IMR-90 (cell line): Measurements from ENCODE around the gene PPP1R13B. TPM values are rescaled to one million over a fixed set of nuclear protein-coding genes. Genes with fewer than 3 reads are reported as not detected.

Source experiments
- ATAC-seq: fragments of 200-7000 bp; cut with Tn5 transposase; 2 replicates; pipeline ENCODE4 v1.9.1; 2020; ENCODE audit warnings: low read depth, mild to moderate bottlenecking, moderate library complexity
- BruUV-seq: library from RNA; stranded (reverse); fragments of 400-500 nt; replicated peaks from 2 replicates; lab custom pipeline; 2021; lab: Mats Ljungman, UMichigan
- CTCF ChIA-PET: fragments of 300-600 bp; formaldehyde crosslinking; extraction: SDS; loops from one replicate; lab custom pipeline; 2021; ENCODE audit warnings: antibody characterized with exemption; lab: Yijun Ruan, JAX
- POLR2A ChIA-PET: fragments of 300-600 bp; sonication (Branson Sonifier 250); formaldehyde crosslinking; loops from one replicate; lab custom pipeline; 2022; ENCODE audit warnings: antibody characterized with exemption; ENCODE audit not compliant: unreplicated experiment; lab: Charles Lee
- DNase-seq: peaks from one replicate; pipeline ENCODE4 v3.0.0; 2013
- H2AFZ ChIP-seq: replicated peaks from 2 replicates; pipeline ENCODE3; 2013; ENCODE audit warnings: low read length, mild to moderate bottlenecking; ENCODE audit not compliant: poor library complexity
- H2AK5ac ChIP-seq: 2 replicates; pipeline ENCODE4 v1.6.1; 2013; ENCODE audit warnings: low read depth, low read length, inconsistent platforms
- H2AK9ac ChIP-seq: replicated peaks from 2 replicates; pipeline ENCODE3; 2013; ENCODE audit warnings: mild to moderate bottlenecking, low read depth, low read length, moderate library complexity; ENCODE audit not compliant: poor library complexity
- H2BK120ac ChIP-seq: 2 replicates; pipeline ENCODE4 v1.6.1; 2013; ENCODE audit warnings: low read depth, low read length, inconsistent platforms
- H2BK15ac ChIP-seq: 3 replicates; pipeline ENCODE4 v1.6.1; 2013; ENCODE audit warnings: low read depth, low read length, inconsistent platforms
- H2BK20ac ChIP-seq: 2 replicates; pipeline ENCODE4 v1.6.1; 2013; ENCODE audit warnings: low read depth, mild to moderate bottlenecking, inconsistent platforms, low read length, moderate library complexity
- H2BK5ac ChIP-seq: 2 replicates; pipeline ENCODE4 v1.6.1; 2013; ENCODE audit warnings: mild to moderate bottlenecking, low read depth, low read length, inconsistent platforms; ENCODE audit not compliant: poor library complexity, severe bottlenecking
- H3K14ac ChIP-seq: replicated peaks from 2 replicates; pipeline ENCODE4 v1.6.1; 2013; ENCODE audit warnings: low read depth, low read length, inconsistent platforms
- H3K18ac ChIP-seq: 2 replicates; pipeline ENCODE4 v1.6.1; 2013; ENCODE audit warnings: low read depth, low read length, control low read depth
- H3K23ac ChIP-seq: 2 replicates; pipeline ENCODE4 v1.6.1; 2013; ENCODE audit warnings: low read depth, low read length, inconsistent platforms
- H3K27ac ChIP-seq: 2 replicates; pipeline ENCODE4 v1.5.1; 2013; ENCODE audit warnings: mild to moderate bottlenecking, control low read depth, low read length; ENCODE audit not compliant: insufficient read depth
- H3K27me3 ChIP-seq: 2 replicates; pipeline ENCODE4 v1.6.1; 2013; ENCODE audit warnings: low read length; ENCODE audit not compliant: control insufficient read depth, insufficient read depth
- H3K36me3 ChIP-seq: 2 replicates; pipeline ENCODE4 v1.6.1; 2013; ENCODE audit warnings: low read length, mixed read lengths; ENCODE audit not compliant: control insufficient read depth, insufficient read depth
- H3K4ac ChIP-seq: 2 replicates; pipeline ENCODE4 v1.6.1; 2013; ENCODE audit warnings: low read depth, low read length, inconsistent platforms
- H3K4me1 ChIP-seq: 2 replicates; pipeline ENCODE4 v1.6.1; 2013; ENCODE audit warnings: low read length, mixed read lengths; ENCODE audit not compliant: control insufficient read depth, insufficient read depth
- H3K4me2 ChIP-seq: 2 replicates; pipeline ENCODE4 v1.6.1; 2013; ENCODE audit warnings: low read depth, mild to moderate bottlenecking, control low read depth, low read length, moderate library complexity
- H3K4me3 ChIP-seq: 2 replicates; pipeline ENCODE4 v1.5.1; 2013; ENCODE audit warnings: low read depth, mild to moderate bottlenecking, control low read depth, low read length, moderate library complexity; ENCODE audit not compliant: insufficient read depth
- H3K56ac ChIP-seq: 2 replicates; pipeline ENCODE4 v1.6.1; 2013; ENCODE audit warnings: low read length, inconsistent platforms; ENCODE audit not compliant: insufficient read depth; ENCODE audit errors: extremely low read depth
- H3K79me1 ChIP-seq, 2 experiments: 2 replicates each; pipeline ENCODE4 v1.6.1; 2013; ENCODE audit warnings: low read length in 2 of 2, inconsistent platforms in 1 of 2, low read depth in 1 of 2
- H3K9ac ChIP-seq: 2 replicates; pipeline ENCODE4 v1.6.1; 2013; ENCODE audit warnings: low read depth, low read length, control low read depth
- H3K9me1 ChIP-seq: 2 replicates; pipeline ENCODE4 v1.6.1; 2013; ENCODE audit warnings: low read length, inconsistent platforms; ENCODE audit not compliant: insufficient read depth
- H3K9me3 ChIP-seq: 2 replicates; pipeline ENCODE4 v1.6.1; 2013; ENCODE audit warnings: low read length; ENCODE audit not compliant: control insufficient read depth, insufficient read depth
- H4K20me1 ChIP-seq: 2 replicates; pipeline ENCODE4 v1.6.1; 2013; ENCODE audit warnings: low read length, inconsistent platforms; ENCODE audit not compliant: insufficient read depth
- H4K5ac ChIP-seq: 2 replicates; pipeline ENCODE4 v1.6.1; 2013; ENCODE audit warnings: mild to moderate bottlenecking, low read depth, low read length, control low read depth
- H4K8ac ChIP-seq, 2 experiments: 2 replicates each; pipeline ENCODE4 v1.6.1; 2013; ENCODE audit warnings: low read depth in 2 of 2, low read length in 2 of 2, control low read depth in 1 of 2, inconsistent platforms in 1 of 2
- H4K91ac ChIP-seq: 2 replicates; pipeline ENCODE4 v1.6.1; 2013; ENCODE audit warnings: low read depth, low read length, inconsistent platforms; ENCODE audit not compliant: insufficient read depth
- MXI1 ChIP-seq: IDR thresholded peaks from 2 replicates; pipeline ENCODE4 v1.6.1; 2012; ENCODE audit warnings: low read depth, mild to moderate bottlenecking, low read length, moderate library complexity, borderline replicate concordance
- NFE2L2 ChIP-seq: fragments of 150-350 bp; IDR thresholded peaks from 2 replicates; pipeline ENCODE4 v1.6.1; 2016; ENCODE audit warnings: low read depth, mild to moderate bottlenecking, low read length
- POLR2A ChIP-seq: IDR thresholded peaks from 2 replicates; pipeline ENCODE4 v1.6.1; 2012; ENCODE audit warnings: mild to moderate bottlenecking, low read depth, low read length
- SMC3 ChIP-seq: fragments of 150-350 bp; IDR thresholded peaks from 2 replicates; pipeline ENCODE4 v1.6.1; 2016; ENCODE audit warnings: low read depth, mild to moderate bottlenecking, antibody characterized with exemption, low read length, moderate library complexity
- WGBS, 2 experiments: methylation state at CpG; one replicate each; pipeline versions ENCODE4 v1.1.5 to v1.1.7; 2013; ENCODE audit warnings: missing lambda C conversion rate in 2 of 2; ENCODE audit not compliant: insufficient read length in 1 of 2; ENCODE audit errors: extremely low coverage in 2 of 2; 5-methylcytosine and 5-hydroxymethylcytosine counted together
- dilution Hi-C: fragments of 300-500 bp; cut with HindIII; formaldehyde crosslinking; loops from one replicate; pipeline ENCODE4 v1.14.3; 2018; ENCODE audit warnings: low sequenced_read_pairs; ENCODE audit not compliant: unreplicated experiment
- in situ Hi-C: fragments of 300-500 bp; cut with MboI; formaldehyde crosslinking; loops from 3 replicates; pipeline ENCODE4 v1.14.3; 2019; ENCODE audit warnings: low sequenced_read_pairs, inconsistent platforms, mixed read lengths
- intact Hi-C: fragments of 100-400 bp; cut with micrococcal nuclease; formaldehyde crosslinking; loops from 2 replicates; pipeline ENCODE4 v1.10.0; 2022
- polyA plus RNA-seq, 3 experiments: library from polyadenylated mRNA; depleted of rRNA; stranded (reverse); fragments of >200 nt; gene quantifications; 2 replicates each; pipeline ENCODE4 v1.2.3, GENCODE V29; 2012; ENCODE audit warnings: low replicate concordance in 1 of 3
- total RNA-seq: library from RNA; depleted of rRNA; stranded (reverse); fragments of >200 nt; gene quantifications from 2 replicates; pipeline ENCODE4 v1.2.3, GENCODE V29; 2012

Gene PPP1R13B
- total and polyA plus RNA-seq, 2 of the 4 experiments (the other 2 are of a cell fraction): 1.6 to 2.8 TPM

GRCh38 chr14:103692871-103693270, 154.5 kb downstream of the PPP1R13B start:
- no TSS peak for BruUV-seq
- Histone ChIP-seq H3K4me3 (no peak overlapping the region), H3K27ac (no peak overlapping the region), H3K14ac (no peak overlapping the region), H3K4me2 (no peak overlapping the region), H3K79me1 (peaks cover 32 to 75% of the 10 kb centered on the region in 2 experiments), H2AFZ (no peak overlapping the region), H3K36me3 (peaks cover 41% of the 10 kb centered on the region), H4K8ac (no peak overlapping the region), H3K4me1 (peaks cover 15% of the 10 kb centered on the region), H3K9me1 (peaks cover 8% of the 10 kb centered on the region; the same call in 1 of the 2 replicates), H4K5ac (no peak overlapping the region), H3K56ac (no peak overlapping the region), H4K91ac (no peak overlapping the region), H2AK5ac (no peak overlapping the region), H3K23ac (no peak overlapping the region), H3K4ac (no peak overlapping the region), H2BK20ac (no peak overlapping the region), H2BK15ac (no peak overlapping the region), H3K9ac (no peak overlapping the region), H2BK120ac (no peak overlapping the region), H2AK9ac (no peak overlapping the region), H3K18ac (no peak overlapping the region), H3K9me3 (no peaks in the 10 kb centered on the region), H4K20me1 (peaks cover 64% of the 10 kb centered on the region), H2BK5ac (no peak overlapping the region), H3K27me3 (no peaks in the 10 kb centered on the region)
- TF ChIP-seq MXI1 (no peak), NFE2L2 (no peak), POLR2A (no peak), SMC3 (no peak)
- intact Hi-C loops: no loop called here
- POLR2A ChIA-PET: no interaction called here
- DNase-seq: no peak
- in situ Hi-C loops: no loop called here
- ATAC-seq: no peak
- 93% methylated on average over 3 of the region's 12 CpGs; no CpG with 5 or more reads in 1 of the 2 experiments for WGBS, 2 experiments
- CTCF ChIA-PET: no interaction called here
- dilution Hi-C loops: no loop called here
